ENCODE data around the gene NUDT14. TPM values are rescaled to one million over a fixed set of nuclear protein-coding genes. Genes with fewer than 3 reads are reported as not detected.

The NUDT14 gene
- total RNA-seq, 1 donor from 2014 or later, result 68.4 TPM

- Mint-ChIP-seq H3K27me3 (ENCODE audit: low read depth) (no peaks in the 10 kb centered on the region), H3K27ac (no peak overlapping the region), H3K36me3 (no peaks in the 10 kb centered on the region), H3K4me1 (peaks cover 2% of the 10 kb centered on the region), H3K9me3 (no peaks in the 10 kb centered on the region), H3K4me3 (no peak overlapping the region)
- TF ChIP-seq CTCF (IDR thresholded peaks at IDR 0.05; ENCODE audit: unreplicated experiment), result no peak
- no peak for DNase-seq (ENCODE audit: low spot score in 2 of 2, unreplicated experiment in 2 of 2)
Measured at GRCh38 chr14:105155071-105155651, 26.0 kb downstream of the NUDT14 start.

- Mint-ChIP-seq H3K36me3 (no peaks in the 10 kb centered on the region), H3K27me3 (ENCODE audit: low read depth) (no peaks in the 10 kb centered on the region), H3K4me3 (no peak overlapping the region), H3K27ac (no peak overlapping the region), H3K4me1 (peaks cover 2% of the 10 kb centered on the region), H3K9me3 (no peaks in the 10 kb centered on the region)
- no peak for TF ChIP-seq CTCF (IDR thresholded peaks at IDR 0.05; ENCODE audit: unreplicated experiment)
- DNase-seq (ENCODE audit: low spot score in 2 of 2, unreplicated experiment in 2 of 2), result no peak
Measured at GRCh38 chr14:105154476-105154871, 26.6 kb downstream of the NUDT14 start.

GRCh38 chr14:105153739-105154475, 27.2 kb downstream of the NUDT14 start:
- H3K27ac Mint-ChIP-seq, result no peak overlapping the region
- no peak for DNase-seq (ENCODE audit: low spot score in 2 of 2, unreplicated experiment in 2 of 2)
- no peaks in the 10 kb centered on the region for H3K27me3 Mint-ChIP-seq (ENCODE audit: low read depth)
- H3K9me3 Mint-ChIP-seq, result no peaks in the 10 kb centered on the region
- TF ChIP-seq CTCF (IDR thresholded peaks at IDR 0.05; ENCODE audit: unreplicated experiment), result no peak
- H3K36me3 Mint-ChIP-seq, result no peaks in the 10 kb centered on the region
- no peak overlapping the region for H3K4me3 Mint-ChIP-seq
- no peaks in the 10 kb centered on the region for H3K4me1 Mint-ChIP-seq

- H3K4me3 Mint-ChIP-seq, result no peak overlapping the region
- DNase-seq (ENCODE audit: low spot score in 2 of 2, unreplicated experiment in 2 of 2), result no peak
- no peaks in the 10 kb centered on the region for H3K4me1 Mint-ChIP-seq
- H3K36me3 Mint-ChIP-seq, result no peaks in the 10 kb centered on the region
- TF ChIP-seq CTCF (IDR thresholded peaks at IDR 0.05; ENCODE audit: unreplicated experiment), result no peak
- no peak overlapping the region for H3K27ac Mint-ChIP-seq
- no peaks in the 10 kb centered on the region for H3K9me3 Mint-ChIP-seq
- H3K27me3 Mint-ChIP-seq (ENCODE audit: low read depth), result no peaks in the 10 kb centered on the region
Measured at GRCh38 chr14:105153331-105153731, 27.8 kb downstream of the NUDT14 start.

- no peak for DNase-seq (ENCODE audit: low spot score in 2 of 2, unreplicated experiment in 2 of 2)
- Mint-ChIP-seq H3K36me3 (no peaks in the 10 kb centered on the region), H3K9me3 (no peaks in the 10 kb centered on the region), H3K4me1 (no peaks in the 10 kb centered on the region), H3K27ac (no peak overlapping the region), H3K4me3 (no peak overlapping the region), H3K27me3 (ENCODE audit: low read depth) (no peaks in the 10 kb centered on the region)
- no peak for TF ChIP-seq CTCF (IDR thresholded peaks at IDR 0.05; ENCODE audit: unreplicated experiment)
Measured at GRCh38 chr14:105152794-105153241, 28.3 kb downstream of the NUDT14 start.
